CD4-positive, alpha-beta T cell treated with Interferon alpha-2 for 1 hour (primary cell): ENCODE data around the gene PLA1A.
"Not testable (repeated sequence)": the region's sequence is repeated elsewhere in the genome, so short reads cannot be mapped to it uniquely, and the experiment has no call there.

Experiments
- DNase-seq, 2 donors: peaks; one replicate each; pipeline ENCODE4 v3.0.0-alpha.2; 2020 to 2022

The PLA1A gene

DNA sequence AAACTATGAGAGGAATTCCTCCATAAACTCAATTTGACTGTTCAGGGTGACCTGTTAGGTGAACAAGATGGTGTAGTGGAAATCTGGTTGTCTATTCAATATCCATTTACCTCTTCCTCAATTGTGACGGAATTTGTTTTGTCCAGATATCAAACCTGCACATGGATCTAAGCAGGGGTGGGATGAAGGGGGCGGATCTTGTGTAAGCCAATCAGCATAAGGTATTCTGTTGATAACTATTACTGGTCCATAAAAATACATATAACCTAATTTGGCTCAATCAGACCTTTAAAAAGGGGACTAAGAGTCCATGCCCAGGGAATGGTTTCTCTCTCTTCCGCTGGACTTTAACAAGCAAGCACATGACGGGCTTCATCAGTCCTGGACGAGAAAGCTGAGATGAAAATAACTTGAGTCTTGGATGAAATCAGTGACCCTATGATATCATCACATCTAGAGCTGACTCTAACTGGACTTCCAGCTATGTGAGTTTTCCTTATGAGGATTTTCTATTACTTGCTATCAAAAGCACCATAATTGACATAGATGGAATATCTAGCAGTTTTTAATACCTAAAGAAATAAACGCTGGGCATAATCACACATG, 68.4 kb downstream of the PLA1A start:
- DNase-seq = no peak

DNA sequence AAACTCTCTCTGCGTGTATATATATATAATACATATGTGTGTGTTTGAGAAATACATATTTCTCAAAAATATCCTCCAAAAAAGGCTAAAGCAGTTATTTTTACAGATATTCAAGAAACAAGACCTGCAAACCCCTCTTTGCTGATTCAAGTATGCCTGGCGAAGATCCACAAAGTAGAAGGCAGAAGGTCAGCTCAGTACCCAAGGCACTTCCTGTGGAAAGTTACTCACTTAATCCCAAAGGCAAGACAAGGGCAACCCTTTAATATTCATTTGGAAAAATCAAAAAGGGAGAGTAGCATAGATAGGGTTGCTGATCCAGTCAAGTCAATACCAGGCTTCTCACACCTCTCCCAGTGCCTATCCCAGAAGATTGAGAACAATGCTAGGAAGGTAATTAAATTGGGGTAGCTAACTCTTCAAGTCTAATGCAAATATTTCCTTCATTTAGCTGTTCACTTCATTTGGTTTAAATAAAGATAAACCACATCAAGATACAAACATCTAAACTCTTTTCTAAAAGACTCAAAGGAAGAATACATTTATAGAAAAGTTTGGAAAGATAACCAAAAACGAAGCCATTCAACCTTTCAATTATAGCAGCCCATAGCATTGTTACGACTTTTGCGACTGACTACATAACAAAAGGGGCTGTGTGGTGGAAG, 72.4 kb downstream of the PLA1A start:
- DNase-seq = no peak

DNA sequence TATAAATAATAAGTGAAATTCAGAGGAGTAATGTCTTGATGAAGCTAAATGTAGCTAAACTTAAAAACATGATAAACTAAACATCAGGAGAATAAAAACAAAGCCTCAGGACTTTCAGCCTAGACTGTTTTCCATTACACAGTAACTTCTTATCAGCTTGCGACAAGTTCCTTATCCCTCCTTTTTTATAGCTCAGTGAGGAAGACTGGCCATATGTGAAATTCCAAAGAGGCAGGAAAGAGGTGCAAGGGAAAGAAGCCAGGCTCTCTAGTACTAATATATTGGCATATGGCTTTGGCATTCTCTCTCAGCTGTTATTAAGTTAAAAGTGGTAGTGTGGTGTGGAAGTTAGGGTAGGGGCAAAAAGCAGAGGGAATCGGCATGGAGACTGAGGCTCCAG, 75.1 kb downstream of the PLA1A start:
- no peak for DNase-seq

DNA sequence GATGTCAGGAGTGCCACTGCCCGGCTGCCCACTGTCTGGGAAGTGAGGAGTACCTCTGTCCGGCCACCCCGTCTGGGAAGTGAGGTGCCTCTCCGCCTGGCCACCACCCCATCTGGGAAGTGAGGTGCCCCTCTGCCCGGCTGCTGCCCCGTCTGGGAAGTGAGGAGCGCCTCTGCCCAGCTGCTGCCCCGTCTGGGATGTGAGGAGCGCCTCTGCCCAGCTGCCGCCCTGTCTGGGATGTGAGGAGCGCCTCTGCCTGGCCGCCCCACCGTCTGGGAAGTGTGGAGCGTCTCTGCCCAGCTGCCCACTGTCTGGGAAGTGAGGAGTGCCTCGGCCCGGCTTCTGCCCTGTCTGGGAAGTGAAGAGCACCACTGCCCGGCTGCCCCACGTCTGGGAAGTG, 76.2 kb downstream of the PLA1A start:
- no peak for DNase-seq

DNA sequence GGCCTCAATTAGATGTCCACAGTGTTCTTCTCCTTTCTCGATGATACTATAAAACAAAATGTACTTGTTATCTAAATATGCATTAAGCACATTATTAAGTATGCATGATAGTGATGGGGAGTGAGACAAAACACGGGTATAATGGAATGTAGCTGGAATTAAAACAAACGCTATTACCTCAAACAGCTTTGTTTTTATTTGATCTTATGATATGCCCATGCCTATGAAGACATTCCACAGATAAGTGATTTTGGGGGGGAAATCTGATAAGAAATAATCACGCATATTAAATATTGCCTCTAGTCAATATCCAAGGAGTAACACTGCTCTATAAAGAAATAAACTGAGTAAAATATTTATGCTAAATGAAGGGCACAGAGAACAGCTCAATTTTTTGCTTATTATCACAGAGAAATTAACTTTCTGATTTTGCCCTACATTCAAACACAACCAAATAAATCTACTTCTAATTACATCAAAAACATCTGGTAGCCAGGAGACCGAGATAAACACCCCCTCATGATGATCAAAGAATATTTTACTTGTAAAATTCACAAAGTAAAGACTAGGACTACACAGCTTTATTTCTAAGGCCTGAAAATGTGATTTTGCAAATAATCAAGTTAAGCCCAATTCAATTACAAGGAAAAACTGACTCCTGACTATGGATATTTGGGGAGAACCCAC, 77.6 kb downstream of the PLA1A start:
- DNase-seq = no peak

DNA sequence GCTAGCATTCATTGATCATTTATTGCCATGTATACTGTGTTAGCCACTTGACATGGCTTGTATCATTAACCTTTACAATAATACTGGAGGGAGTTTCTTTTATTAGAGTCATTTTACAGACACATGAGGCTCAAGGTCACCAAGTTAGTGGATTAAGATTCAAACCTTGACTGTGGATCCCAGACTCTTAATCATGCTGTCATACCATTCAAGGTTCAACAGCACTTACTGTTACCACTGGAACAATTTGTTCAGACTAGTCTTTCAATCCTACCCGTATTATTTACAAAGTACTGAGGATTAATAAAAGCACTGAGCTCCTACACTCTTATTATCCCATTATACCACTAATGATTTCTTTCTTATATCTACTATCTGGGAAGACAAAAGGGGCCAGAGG, 78.3 kb downstream of the PLA1A start:
- no peak for DNase-seq

DNA sequence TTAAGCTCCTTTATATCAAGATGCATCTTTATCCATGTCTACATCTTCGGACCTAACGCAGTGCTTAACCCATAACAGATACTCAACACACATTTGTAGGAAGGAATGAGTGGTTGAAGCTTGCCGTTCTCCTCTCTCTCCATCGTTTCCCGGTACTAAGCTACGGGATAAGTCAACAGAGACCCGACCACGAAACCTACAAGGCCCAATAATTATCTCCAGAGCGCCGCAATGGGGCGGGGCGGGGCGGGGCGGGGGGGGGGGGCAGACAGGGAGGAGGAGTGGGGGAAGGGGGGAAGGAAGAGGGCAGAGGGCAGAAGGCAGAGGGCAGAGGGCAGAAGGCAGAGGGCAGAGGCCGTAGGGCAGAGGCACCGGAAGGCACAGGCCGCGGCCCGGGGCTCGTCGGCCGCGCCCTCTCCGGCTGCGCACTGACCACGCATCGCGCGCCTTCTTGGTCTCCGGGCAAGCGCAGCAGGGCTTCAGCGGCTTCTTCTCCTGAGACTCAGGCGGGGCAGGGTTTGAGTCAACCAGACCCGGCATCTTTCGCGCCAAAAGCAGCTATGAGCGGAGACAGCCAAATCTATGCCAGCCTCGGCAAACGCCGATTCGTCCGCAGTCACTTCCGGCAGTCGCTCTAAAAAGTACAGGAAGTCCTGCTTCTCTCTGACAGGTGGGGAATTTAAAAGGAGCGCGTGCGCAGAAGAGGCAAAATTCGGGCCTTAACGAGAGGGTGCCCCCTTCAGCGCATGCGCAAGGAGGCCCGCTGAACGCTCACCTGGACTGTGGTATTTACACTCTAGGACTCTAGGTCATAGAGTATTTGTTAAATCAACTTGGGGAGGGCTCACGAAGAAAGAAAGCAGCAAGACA, 79.3 kb downstream of the PLA1A start, which contains the start of gene COX17:
TSS of gene COX17 (minus strand) at position 636 of the 870 bp plus-strand sequence. CDS start at position 540, 96 bp downstream.
- peak; percentile 98 to 99 for DNase-seq

DNA sequence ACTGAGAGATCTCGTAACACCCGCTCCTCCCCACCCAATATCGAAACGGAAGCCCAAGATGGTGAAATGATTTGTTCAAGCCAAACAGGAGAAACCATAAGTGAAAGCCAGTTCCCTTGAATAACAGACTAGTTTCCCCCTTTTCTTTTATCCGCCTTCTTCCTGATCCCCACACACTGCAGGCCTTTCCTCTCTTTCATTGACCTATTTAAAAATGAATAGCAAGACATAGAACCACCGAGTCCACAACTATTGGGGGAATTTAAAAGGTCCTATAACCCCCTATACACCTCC, 79.9 kb downstream of the PLA1A start:
- no peak for DNase-seq

DNA sequence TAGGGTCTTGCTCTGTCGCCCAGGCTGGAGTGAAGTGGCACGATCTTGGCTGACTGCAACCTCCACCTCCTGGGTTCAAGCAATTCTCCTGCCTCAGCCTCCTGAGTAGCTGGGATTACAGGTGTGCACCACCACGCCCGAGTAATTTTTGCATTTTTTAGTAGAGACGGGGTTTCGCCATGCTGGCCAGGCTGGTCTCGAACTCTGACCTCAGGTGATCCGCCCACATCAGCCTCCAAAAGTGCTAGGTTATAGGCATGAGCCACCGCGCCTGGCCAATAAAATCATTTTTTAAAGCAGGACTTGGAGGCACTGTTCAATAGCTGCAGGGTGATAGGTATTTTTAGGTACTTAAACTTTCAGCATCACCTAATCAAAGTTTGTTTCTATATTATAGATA, 80.5 kb downstream of the PLA1A start:
- not testable (repeated sequence) for DNase-seq
